Astrocyte (in vitro differentiated cells and primary cell): ENCODE results near the gene GMPR2.

Experiments used
- EZH2 ChIP-seq: IDR thresholded peaks from 2 replicates; pipeline ENCODE4 v1.6.1; 2012; ENCODE audit warnings: mild to moderate bottlenecking, low read length, inconsistent platforms; ENCODE audit not compliant: insufficient read depth
- TF ChIP-seq, protein P1 (sequence below): IDR thresholded peaks from 2 replicates; pipeline ENCODE4 v1.5.1; 2011; ENCODE audit warnings: low read depth, mild to moderate bottlenecking, inconsistent platforms, low read length, moderate library complexity; ENCODE audit not compliant: insufficient read depth

DNA sequence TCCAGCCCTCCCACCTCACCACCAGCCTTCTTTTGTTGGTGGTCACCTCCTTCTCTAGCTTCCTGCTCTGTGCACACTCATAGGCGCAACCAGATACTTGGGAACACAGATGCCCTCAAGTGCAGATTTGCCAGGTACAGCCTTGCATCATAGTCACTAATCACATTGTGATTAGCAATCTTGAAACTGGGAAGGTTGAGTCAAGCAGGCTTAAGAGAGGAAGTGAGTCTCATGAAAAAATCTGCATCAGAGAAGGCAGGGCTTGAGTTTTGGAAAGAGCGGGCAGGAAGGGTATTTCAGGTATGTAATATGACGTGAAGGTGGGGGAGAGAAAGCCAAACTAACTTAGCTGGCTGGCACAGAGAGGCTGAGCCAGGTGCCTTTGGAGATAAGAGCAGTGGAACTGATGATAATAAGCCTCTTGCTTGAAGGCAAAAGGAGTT lies 41.4 kb downstream of the GMPR2 start:
- TF ChIP-seq, protein P1, sequence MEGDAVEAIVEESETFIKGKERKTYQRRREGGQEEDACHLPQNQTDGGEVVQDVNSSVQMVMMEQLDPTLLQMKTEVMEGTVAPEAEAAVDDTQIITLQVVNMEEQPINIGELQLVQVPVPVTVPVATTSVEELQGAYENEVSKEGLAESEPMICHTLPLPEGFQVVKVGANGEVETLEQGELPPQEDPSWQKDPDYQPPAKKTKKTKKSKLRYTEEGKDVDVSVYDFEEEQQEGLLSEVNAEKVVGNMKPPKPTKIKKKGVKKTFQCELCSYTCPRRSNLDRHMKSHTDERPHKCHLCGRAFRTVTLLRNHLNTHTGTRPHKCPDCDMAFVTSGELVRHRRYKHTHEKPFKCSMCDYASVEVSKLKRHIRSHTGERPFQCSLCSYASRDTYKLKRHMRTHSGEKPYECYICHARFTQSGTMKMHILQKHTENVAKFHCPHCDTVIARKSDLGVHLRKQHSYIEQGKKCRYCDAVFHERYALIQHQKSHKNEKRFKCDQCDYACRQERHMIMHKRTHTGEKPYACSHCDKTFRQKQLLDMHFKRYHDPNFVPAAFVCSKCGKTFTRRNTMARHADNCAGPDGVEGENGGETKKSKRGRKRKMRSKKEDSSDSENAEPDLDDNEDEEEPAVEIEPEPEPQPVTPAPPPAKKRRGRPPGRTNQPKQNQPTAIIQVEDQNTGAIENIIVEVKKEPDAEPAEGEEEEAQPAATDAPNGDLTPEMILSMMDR = no peak
- TF ChIP-seq EZH2 = no peak
